HepG2 (cell line): ENCODE measurements around the gene ALDH18A1. TPM values are rescaled to one million over a fixed set of nuclear protein-coding genes. Genes with fewer than 3 reads are reported as not detected.

Experiments
- ARID2 ChIP-seq: sonication (generic); formaldehyde crosslinking; IDR thresholded peaks from 2 replicates; pipeline ENCODE4 v1.8.1; 2022; ENCODE audit warnings: mild to moderate bottlenecking, missing genetic modification reagents, borderline replicate concordance
- BCL6 ChIP-seq: IDR thresholded peaks from 2 replicates; pipeline ENCODE4 v1.6.1; 2016; ENCODE audit warnings: missing genetic modification reagents, missing compliant biosample characterization
- FOXJ3 ChIP-seq: sonication (generic); formaldehyde crosslinking; IDR thresholded peaks from 2 replicates; pipeline ENCODE4 v1.4.0; 2020; ENCODE audit warnings: missing genetic modification reagents, mild to moderate bottlenecking, borderline replicate concordance
- HIVEP1 ChIP-seq: sonication (generic); formaldehyde crosslinking; IDR thresholded peaks from 2 replicates; pipeline ENCODE4 v1.4.0; 2020; ENCODE audit warnings: mild to moderate bottlenecking, missing genetic modification reagents
- HMGXB4 ChIP-seq, 2 experiments: sonication (generic) in 1 of 2; formaldehyde crosslinking in 1 of 2; IDR thresholded peaks; 2 replicates each; pipeline versions ENCODE4 v1.4.0 to v1.6.1; 2018 to 2020; ENCODE audit warnings: missing genetic modification reagents in 2 of 2, borderline replicate concordance in 1 of 2, low read depth in 1 of 2, mild to moderate bottlenecking in 1 of 2, missing biosample characterization in 1 of 2
- HOXA5 ChIP-seq: sonication (generic); formaldehyde crosslinking; IDR thresholded peaks from 2 replicates; pipeline ENCODE4 v1.4.0; 2020; ENCODE audit warnings: missing genetic modification reagents
- KDM3A ChIP-seq: IDR thresholded peaks from 2 replicates; pipeline ENCODE4 v1.6.1; 2018; ENCODE audit warnings: low read depth, missing compliant biosample characterization
- MEIS2 ChIP-seq: sonication (generic); formaldehyde crosslinking; IDR thresholded peaks from 2 replicates; pipeline ENCODE4 v1.9.0; 2021; ENCODE audit warnings: mild to moderate bottlenecking, missing genetic modification reagents
- MIER2 ChIP-seq: IDR thresholded peaks from 2 replicates; pipeline ENCODE4 v1.6.1; 2016; ENCODE audit warnings: missing biosample characterization, missing genetic modification reagents
- MYC ChIP-seq: sonication (generic); formaldehyde crosslinking; IDR thresholded peaks from 2 replicates; pipeline ENCODE4 v1.9.0; 2021; ENCODE audit warnings: missing genetic modification reagents, borderline replicate concordance
- POLR2G ChIP-seq: fragments of 200-400 bp; formaldehyde crosslinking; IDR thresholded peaks from 2 replicates; pipeline ENCODE4 v1.6.1; 2018; ENCODE audit warnings: mild to moderate bottlenecking, low read depth, low read length, moderate library complexity
- REST ChIP-seq, 2 experiments: IDR thresholded peaks; 2 replicates each; pipeline ENCODE4 v1.6.1; 2011 to 2012; ENCODE audit warnings: low read length in 2 of 2, borderline replicate concordance in 1 of 2, low read depth in 1 of 2, mild to moderate bottlenecking in 1 of 2, moderate library complexity in 1 of 2
- SPEN ChIP-seq: sonication (generic); formaldehyde crosslinking; IDR thresholded peaks from 2 replicates; pipeline ENCODE4 v1.5.1; 2020; ENCODE audit warnings: low read depth, mild to moderate bottlenecking, missing genetic modification reagents
- XRCC5 ChIP-seq: fragments of 200-400 bp; formaldehyde crosslinking; optimal IDR thresholded peaks from 2 replicates; pipeline ENCODE3; 2017; ENCODE audit warnings: mild to moderate bottlenecking, low read length
- ZMYM4 ChIP-seq: sonication (generic); formaldehyde crosslinking; IDR thresholded peaks from 2 replicates; pipeline ENCODE4 v1.8.1; 2023; ENCODE audit warnings: mild to moderate bottlenecking, missing genetic modification reagents
- ZNF20 ChIP-seq: sonication (generic); formaldehyde crosslinking; IDR thresholded peaks from 2 replicates; pipeline ENCODE4 v1.4.0; 2020; ENCODE audit warnings: mild to moderate bottlenecking, moderate library complexity, missing genetic modification reagents
- ZNF460 ChIP-seq: sonication (generic); formaldehyde crosslinking; IDR thresholded peaks from 2 replicates; pipeline ENCODE4 v1.5.1; 2020; ENCODE audit warnings: missing genetic modification reagents, mild to moderate bottlenecking, borderline replicate concordance
- ZNF614 ChIP-seq: IDR thresholded peaks from 2 replicates; pipeline ENCODE4 v1.6.1; 2018; ENCODE audit warnings: missing biosample characterization, missing genetic modification reagents, inconsistent platforms, borderline replicate concordance
- ZNF772 ChIP-seq: sonication (generic); formaldehyde crosslinking; IDR thresholded peaks from 2 replicates; pipeline ENCODE4 v1.5.0; 2020; ENCODE audit warnings: mild to moderate bottlenecking, missing genetic modification reagents
- ZNF816 ChIP-seq: sonication (generic); formaldehyde crosslinking; IDR thresholded peaks from 2 replicates; pipeline ENCODE4 v1.8.0; 2022; ENCODE audit warnings: missing genetic modification reagents, mild to moderate bottlenecking, borderline replicate concordance
- ZNF839 ChIP-seq: sonication (generic); formaldehyde crosslinking; IDR thresholded peaks from 2 replicates; pipeline ENCODE4 v1.4.0; 2020; ENCODE audit warnings: missing genetic modification reagents, mild to moderate bottlenecking, borderline replicate concordance
- polyA plus RNA-seq, 8 experiments: library from polyadenylated mRNA; depleted of rRNA in 3 of 8; stranded (reverse) in 7 of 8; unstranded in 1 of 8; fragments of >200 nt; fragmentation: Illumina TruSeq in 4 of 8; extraction: Trizol in 4 of 8; gene quantifications; 2 replicates each; pipeline versions ENCODE4 v1.2.1 to v1.2.3, GENCODE V29; 2011 to 2016; ENCODE audit warnings: low read depth in 4 of 8, missing spikeins in 1 of 8, mixed read lengths in 1 of 8; ENCODE audit not compliant: insufficient read depth in 1 of 8
- total RNA-seq, 5 experiments: library from RNA; depleted of rRNA; stranded (reverse); fragments of >200 nt; fragmentation: Illumina TruSeq; extraction: Trizol; gene quantifications; 2 replicates each; pipeline ENCODE4 v1.2.3, GENCODE V29; 2016; ENCODE audit warnings: low read depth in 1 of 5
- TF ChIP-seq, protein P1 (sequence below): sonication (generic); formaldehyde crosslinking; IDR thresholded peaks from 2 replicates; pipeline ENCODE4 v1.5.1; 2020; ENCODE audit warnings: mild to moderate bottlenecking, moderate library complexity, missing genetic modification reagents

ALDH18A1 gene
- total and polyA plus RNA-seq, 2 of the 13 experiments (the other 11 are each of a cell fraction or from before 2014, with no cell fraction given) = 180 to 263 TPM

GRCh38 chr10:95640891-95641315 lies 15.6 kb downstream of the ALDH18A1 start (continued):
- TF ChIP-seq REST (IDR thresholded peaks at IDR 0.05; ENCODE audit: borderline replicate concordance in 1 of 2, low read depth in 1 of 2, low read length in 2 of 2) (0 out of 4 replicates have a peak, but pooled peaks of 1 of the 2 experiments have one; percentile 59), ZNF839 (CRISPR knock-in tag) (no peak), HOXA5 (CRISPR knock-in tag) (peak; percentile 84), ZNF772 (CRISPR knock-in tag) (peak; percentile 43; the same call in 1 of the 2 replicates), MIER2 (CRISPR knock-in tag) (peak; percentile 57; the same call in 1 of the 2 replicates), SPEN (CRISPR knock-in tag) (peak; percentile 34; the same call in 1 of the 2 replicates), ZNF20 (no peak), ZNF816 (peak; percentile 75; the same call in 1 of the 2 replicates), ZNF460 (CRISPR knock-in tag) (peak; percentile 38; the same call in 1 of the 2 replicates), MYC (peak; percentile 23; the same call in 1 of the 2 replicates), POLR2G (no peak), MEIS2 (CRISPR knock-in tag) (peak; percentile 76; the same call in 1 of the 2 replicates), KDM3A (CRISPR knock-in tag) (no peak), ARID2 (CRISPR knock-in tag) (no peak), ZNF614 (CRISPR knock-in tag) (peak; percentile 86; the same call in 1 of the 2 replicates), ZMYM4 (peak; percentile 90), FOXJ3 (peak; percentile 79), HIVEP1 (CRISPR knock-in tag) (0 out of 2 replicates have a peak, but pooled peaks have one; percentile 37), BCL6 (peak; percentile 83), HMGXB4 (CRISPR knock-in tag; IDR thresholded peaks at IDR 0.05; ENCODE audit: borderline replicate concordance in 1 of 2, low read depth in 1 of 2) (0 out of 4 replicates have a peak, but pooled peaks have one; percentile 26 to 38), XRCC5 (peak; percentile 38)
- TF ChIP-seq, protein P1, sequence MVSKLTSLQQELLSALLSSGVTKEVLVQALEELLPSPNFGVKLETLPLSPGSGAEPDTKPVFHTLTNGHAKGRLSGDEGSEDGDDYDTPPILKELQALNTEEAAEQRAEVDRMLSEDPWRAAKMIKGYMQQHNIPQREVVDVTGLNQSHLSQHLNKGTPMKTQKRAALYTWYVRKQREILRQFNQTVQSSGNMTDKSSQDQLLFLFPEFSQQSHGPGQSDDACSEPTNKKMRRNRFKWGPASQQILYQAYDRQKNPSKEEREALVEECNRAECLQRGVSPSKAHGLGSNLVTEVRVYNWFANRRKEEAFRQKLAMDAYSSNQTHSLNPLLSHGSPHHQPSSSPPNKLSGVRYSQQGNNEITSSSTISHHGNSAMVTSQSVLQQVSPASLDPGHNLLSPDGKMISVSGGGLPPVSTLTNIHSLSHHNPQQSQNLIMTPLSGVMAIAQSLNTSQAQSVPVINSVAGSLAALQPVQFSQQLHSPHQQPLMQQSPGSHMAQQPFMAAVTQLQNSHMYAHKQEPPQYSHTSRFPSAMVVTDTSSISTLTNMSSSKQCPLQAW (CRISPR knock-in tag) = peak; percentile 74; the same call in 1 of the 2 replicates
